Activated B cell treated with CpG ODN at 0.5 μM for 24 hours (primary cell): Measurements from ENCODE around the gene KLHDC9. TPM values are rescaled to one million over a fixed set of nuclear protein-coding genes. Genes with fewer than 3 reads are reported as not detected.
"Not testable (repeated sequence)": the region's sequence is repeated elsewhere in the genome, so short reads cannot be mapped to it uniquely, and the experiment has no call there.

Source experiments
- ATAC-seq: fragments of 200-7000 bp; cut with Tn5 transposase; one replicate; pipeline ENCODE4 v1.10.0; 2021; ENCODE audit warnings: low read depth, mild to moderate bottlenecking, moderate library complexity
- CTCF ChIA-PET: fragments of 350-600 bp; sonication (Branson Sonifier 250); formaldehyde crosslinking; loops from one replicate; lab custom pipeline; 2021; ENCODE audit warnings: antibody characterized with exemption; lab: Charles Lee
- POLR2A ChIA-PET: fragments of 350-600 bp; sonication (Branson Sonifier 250); formaldehyde crosslinking; loops from one replicate; lab custom pipeline; 2021; ENCODE audit warnings: antibody characterized with exemption; lab: Charles Lee
- DNase-seq: peaks from one replicate; pipeline ENCODE4 v3.0.0; 2022
- H3K27ac Mint-ChIP-seq: one replicate; pipeline ENCODE4 v1.8.0; 2020; ENCODE audit warnings: mixed read lengths
- H3K27me3 Mint-ChIP-seq: one replicate; pipeline ENCODE4 v1.8.0; 2021; ENCODE audit warnings: mixed read lengths
- H3K36me3 Mint-ChIP-seq: one replicate; pipeline ENCODE4 v1.8.0; 2021; ENCODE audit warnings: low read depth, mixed read lengths
- H3K4me1 Mint-ChIP-seq: one replicate; pipeline ENCODE4 v1.8.0; 2021; ENCODE audit warnings: mixed read lengths
- H3K4me3 Mint-ChIP-seq: one replicate; pipeline ENCODE4 v1.8.0; 2020; ENCODE audit warnings: mild to moderate bottlenecking, mixed read lengths
- H3K9me3 Mint-ChIP-seq: one replicate; pipeline ENCODE4 v1.8.0; 2020; ENCODE audit warnings: mixed read lengths
- intact Hi-C: fragments of 100-400 bp; cut with micrococcal nuclease; formaldehyde crosslinking; loops from one replicate; pipeline ENCODE4 v1.15.1; 2024
- total RNA-seq: library from RNA; stranded (reverse); gene quantifications from 2 replicates; pipeline ENCODE4 v1.2.3, GENCODE V29; 2022
- TF ChIP-seq, protein P1 (sequence below): fragments of 200-600 bp; IDR thresholded peaks from one replicate; pipeline ENCODE4 v1.8.0; 2022; ENCODE audit warnings: antibody characterized with exemption, mild to moderate bottlenecking

Gene KLHDC9
- total RNA-seq, 1 donor from 2014 or later = 2.9 TPM

DNA sequence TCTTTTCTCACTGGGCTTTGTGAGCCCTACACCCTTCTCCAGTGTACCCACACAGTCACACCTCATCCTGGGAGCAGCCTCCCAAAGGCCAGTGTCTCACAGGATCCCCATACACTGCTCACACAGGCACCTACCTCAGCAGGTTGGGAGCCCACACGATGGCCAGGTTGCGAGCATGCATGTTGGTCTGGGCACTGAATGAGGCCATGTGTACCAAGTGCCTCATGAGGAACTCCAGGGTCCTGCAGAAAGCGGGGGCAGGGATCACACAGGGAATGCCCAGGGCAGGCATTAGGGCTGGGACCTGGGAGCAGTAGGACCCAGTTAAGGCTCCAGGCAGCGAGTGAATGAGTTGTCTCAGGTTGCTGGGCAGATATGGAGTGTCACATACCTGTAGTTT, 43.9 kb upstream of the KLHDC9 start:
- ATAC-seq (no peak), DNase-seq (no peak)
- Mint-ChIP-seq H3K4me1 (peaks cover 7% of the 10 kb centered on the region), H3K36me3 (peaks cover 79% of the 10 kb centered on the region), H3K4me3 (no peak overlapping the region), H3K27ac (peak overlapping the region; percentile 35), H3K27me3 (no peaks in the 10 kb centered on the region), H3K9me3 (no peaks in the 10 kb centered on the region)
- POLR2A ChIA-PET = no interaction called here
- TF ChIP-seq, protein P1, sequence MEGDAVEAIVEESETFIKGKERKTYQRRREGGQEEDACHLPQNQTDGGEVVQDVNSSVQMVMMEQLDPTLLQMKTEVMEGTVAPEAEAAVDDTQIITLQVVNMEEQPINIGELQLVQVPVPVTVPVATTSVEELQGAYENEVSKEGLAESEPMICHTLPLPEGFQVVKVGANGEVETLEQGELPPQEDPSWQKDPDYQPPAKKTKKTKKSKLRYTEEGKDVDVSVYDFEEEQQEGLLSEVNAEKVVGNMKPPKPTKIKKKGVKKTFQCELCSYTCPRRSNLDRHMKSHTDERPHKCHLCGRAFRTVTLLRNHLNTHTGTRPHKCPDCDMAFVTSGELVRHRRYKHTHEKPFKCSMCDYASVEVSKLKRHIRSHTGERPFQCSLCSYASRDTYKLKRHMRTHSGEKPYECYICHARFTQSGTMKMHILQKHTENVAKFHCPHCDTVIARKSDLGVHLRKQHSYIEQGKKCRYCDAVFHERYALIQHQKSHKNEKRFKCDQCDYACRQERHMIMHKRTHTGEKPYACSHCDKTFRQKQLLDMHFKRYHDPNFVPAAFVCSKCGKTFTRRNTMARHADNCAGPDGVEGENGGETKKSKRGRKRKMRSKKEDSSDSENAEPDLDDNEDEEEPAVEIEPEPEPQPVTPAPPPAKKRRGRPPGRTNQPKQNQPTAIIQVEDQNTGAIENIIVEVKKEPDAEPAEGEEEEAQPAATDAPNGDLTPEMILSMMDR = no peak
- intact Hi-C loops = no loop called here
- CTCF ChIA-PET = no interaction called here

DNA sequence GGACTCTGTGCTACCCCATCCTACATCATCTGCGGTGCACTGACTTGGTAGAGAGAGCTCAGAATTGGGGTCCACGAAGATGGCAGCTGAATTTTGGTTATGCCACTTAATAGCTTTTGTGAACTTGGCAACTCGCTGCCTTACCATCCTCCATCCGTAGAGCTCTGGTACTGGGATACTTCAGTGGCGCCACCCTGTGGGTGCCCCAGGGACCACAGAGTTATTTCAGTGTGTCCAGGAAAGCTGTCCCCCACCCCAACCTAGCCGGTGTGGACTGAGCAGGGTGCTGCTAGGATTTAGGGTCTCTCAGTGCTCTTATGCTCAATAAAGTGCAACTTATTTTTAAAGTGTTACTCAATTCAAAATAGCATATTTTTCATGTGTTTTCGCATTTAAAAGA, 43.4 kb upstream of the KLHDC9 start:
- CTCF ChIA-PET = interaction anchor here (0.7 kb wide), 1 partner anchor 43 kb away, joined by 3 read pairs; the partner anchor contains the start of gene KLHDC9
- peaks cover 79% of the 10 kb centered on the region for H3K36me3 Mint-ChIP-seq
- POLR2A ChIA-PET = interaction anchor here (0.7 kb wide), 1 partner anchor 10 kb away, joined by 4 read pairs; no protein-coding TSS in a partner anchor
- no peak overlapping the region for H3K27ac Mint-ChIP-seq
- ATAC-seq = no peak
- no peak overlapping the region for H3K4me3 Mint-ChIP-seq
- intact Hi-C loops = no loop called here
- TF ChIP-seq, protein P1 = no peak
- no peaks in the 10 kb centered on the region for H3K9me3 Mint-ChIP-seq
- no peak for DNase-seq
- peaks cover 10% of the 10 kb centered on the region for H3K4me1 Mint-ChIP-seq
- H3K27me3 Mint-ChIP-seq = no peaks in the 10 kb centered on the region

DNA sequence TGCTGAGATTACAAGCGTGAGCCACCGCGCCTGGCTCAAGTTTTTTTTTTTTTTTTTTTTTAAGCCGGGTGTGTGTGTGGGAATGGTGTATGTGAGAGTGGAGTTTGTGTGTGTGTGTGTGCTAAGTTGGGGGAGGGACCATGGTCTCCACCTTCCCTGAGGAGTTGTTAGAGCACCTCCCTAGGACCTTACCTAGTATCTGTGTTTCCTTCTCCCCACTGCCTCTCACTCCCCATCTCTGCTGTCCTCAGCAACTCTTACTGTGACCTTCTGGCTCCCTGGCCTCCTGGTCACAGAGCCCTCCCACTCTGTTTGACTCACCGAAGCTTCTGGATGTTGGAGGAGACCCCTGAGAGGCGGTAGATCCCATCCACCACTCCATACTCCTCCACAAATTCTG, 38.9 kb upstream of the KLHDC9 start:
- H3K36me3 Mint-ChIP-seq = peaks cover 73% of the 10 kb centered on the region
- no peaks in the 10 kb centered on the region for H3K9me3 Mint-ChIP-seq
- H3K27ac Mint-ChIP-seq = peak overlapping the region; percentile 6
- TF ChIP-seq, protein P1 = no peak
- intact Hi-C loops = no loop called here
- H3K4me1 Mint-ChIP-seq = peaks cover 41% of the 10 kb centered on the region
- ChIA-PET POLR2A (interaction anchor here (0.7 to 2.9 kb wide), 3 partner anchors 10 to 248 kb away, joined by 3 to 20 read pairs (median 9); partner anchors contain the start of genes ARHGAP30 and USF1), CTCF (no interaction called here)
- no peak for DNase-seq
- no peak for ATAC-seq
- H3K4me3 Mint-ChIP-seq = no peak overlapping the region
- H3K27me3 Mint-ChIP-seq = no peaks in the 10 kb centered on the region

DNA sequence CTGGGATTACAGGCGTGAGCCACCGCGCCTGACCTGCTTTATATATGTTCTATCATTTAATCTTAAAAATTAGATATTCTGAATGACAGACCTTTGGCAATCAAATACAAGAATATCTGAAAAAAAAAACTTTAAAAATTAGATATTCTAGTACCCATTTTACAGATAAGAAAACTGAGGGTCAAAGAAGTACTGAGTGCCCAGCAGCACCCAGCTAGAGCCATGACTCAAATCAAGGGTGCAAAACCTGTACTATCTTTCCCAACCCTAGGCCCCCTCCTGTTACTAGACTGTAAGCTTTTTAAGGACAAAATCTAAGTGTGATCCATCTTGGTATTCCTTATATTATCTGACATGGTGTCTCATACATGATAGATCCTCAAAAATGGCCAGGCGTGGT, 36.7 kb upstream of the KLHDC9 start:
- ATAC-seq (no peak), DNase-seq (no peak)
- H3K27me3 Mint-ChIP-seq = no peaks in the 10 kb centered on the region
- peaks cover 68% of the 10 kb centered on the region for H3K36me3 Mint-ChIP-seq
- peaks cover 59% of the 10 kb centered on the region for H3K4me1 Mint-ChIP-seq
- TF ChIP-seq, protein P1 = no peak
- intact Hi-C loops = no loop called here
- no peaks in the 10 kb centered on the region for H3K9me3 Mint-ChIP-seq
- ChIA-PET POLR2A (interaction anchor here (2.7 to 2.9 kb wide), 2 partner anchors 8 to 16 kb away, joined by 9 to 20 read pairs; partner anchors contain the start of genes ARHGAP30 and USF1), CTCF (no interaction called here)
- H3K4me3 Mint-ChIP-seq = no peak overlapping the region
- no peak overlapping the region for H3K27ac Mint-ChIP-seq

DNA sequence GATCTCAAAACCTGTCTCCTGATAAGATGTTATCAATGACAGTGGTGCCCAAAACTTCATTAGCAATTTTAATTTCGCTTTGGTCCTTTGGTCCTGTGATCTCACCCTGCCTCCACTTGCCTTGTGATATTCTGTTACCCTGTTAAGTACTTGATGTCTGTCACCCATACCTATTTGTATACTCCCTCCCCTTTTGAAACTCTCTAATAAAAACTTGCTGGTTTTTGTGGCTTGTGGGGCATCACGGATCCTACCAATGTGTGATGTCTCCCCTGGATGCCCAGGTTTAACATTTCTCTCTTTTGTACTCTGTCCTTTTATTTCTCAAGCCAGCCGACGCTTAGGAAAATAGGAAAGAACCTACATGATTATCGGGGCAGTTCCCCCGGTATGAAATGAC, 34.2 kb upstream of the KLHDC9 start:
- Mint-ChIP-seq H3K4me1 (peaks cover 78% of the 10 kb centered on the region), H3K27ac (peak overlapping the region; percentile 31), H3K36me3 (peaks cover 74% of the 10 kb centered on the region)
- H3K27me3 Mint-ChIP-seq, H3K9me3 Mint-ChIP-seq, DNase-seq, ATAC-seq, H3K4me3 Mint-ChIP-seq, intact Hi-C loops, CTCF ChIA-PET: not testable (repeated sequence)
- POLR2A ChIA-PET = interaction anchor here (0.8 to 9.8 kb wide), 2 partner anchors 18 to 48 kb away, joined by 14 to 285 read pairs; partner anchors contain the start of gene USF1

DNA sequence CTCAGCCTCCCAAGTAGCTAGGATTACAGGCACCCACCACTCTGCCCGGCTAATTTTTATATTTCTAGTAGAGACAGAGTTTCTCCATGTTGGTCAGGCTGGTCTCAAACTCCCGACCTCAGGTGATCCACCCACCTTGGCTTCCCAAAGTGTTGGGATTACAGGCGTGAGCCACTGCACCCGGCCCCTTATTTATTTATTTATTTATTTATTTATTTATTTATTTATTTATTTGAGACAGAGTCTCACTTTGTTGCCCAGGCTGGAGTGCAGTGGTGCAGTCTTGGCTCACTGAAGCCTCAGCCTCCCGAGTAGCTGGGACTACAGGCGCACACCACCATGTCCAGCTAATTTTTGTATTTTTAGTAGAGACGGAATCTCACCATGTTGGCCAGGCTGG, 32.5 kb upstream of the KLHDC9 start:
- intact Hi-C loops = loop anchor here (5.0 kb wide), 1 partner anchor 302 kb away; the partner anchor contains the start of gene CFAP126
- not testable (repeated sequence) for H3K4me3 Mint-ChIP-seq, DNase-seq, H3K27ac Mint-ChIP-seq, H3K9me3 Mint-ChIP-seq, H3K27me3 Mint-ChIP-seq, ATAC-seq
- POLR2A ChIA-PET = interaction anchor here (1.5 to 9.8 kb wide), 2 partner anchors 14 to 20 kb away, joined by 8 to 285 read pairs; partner anchors contain the start of gene USF1
- CTCF ChIA-PET = interaction anchor here (1.3 kb wide), 1 partner anchor 68 kb away, joined by 4 read pairs; no protein-coding TSS in a partner anchor
- Mint-ChIP-seq H3K4me1 (peaks cover 77% of the 10 kb centered on the region), H3K36me3 (peaks cover 68% of the 10 kb centered on the region)
